Esophagus muscularis mucosa (tissue), 4 donors: Measurements from ENCODE around the gene CBL. TPM values are rescaled to one million over a fixed set of nuclear protein-coding genes. Genes with fewer than 3 reads are reported as not detected.

Source experiments
- DNase-seq: peaks from one replicate; pipeline ENCODE4 v3.0.0-alpha.2; 2017; ENCODE audit errors: extremely low spot score
- H3K27ac ChIP-seq, 4 donors: fragments of 200-600 bp; sonication (generic); replicated peaks in 1 of 4; 1 replicate in 3 of 4; 2 replicates in 1 of 4; pipeline ENCODE4 v1.5.1; 2016 to 2019; ENCODE audit warnings: mild to moderate bottlenecking in 1 of 4
- H3K27me3 ChIP-seq, 4 donors: fragments of 200-600 bp; sonication (generic); one replicate each; pipeline versions ENCODE4 v1.5.1 to v1.6.0; 2016 to 2019
- H3K36me3 ChIP-seq, 4 donors: fragments of 200-600 bp; sonication (generic); one replicate each; pipeline ENCODE4 v1.5.1; 2016 to 2019
- H3K4me1 ChIP-seq, 4 donors: fragments of 200-600 bp; sonication (generic); one replicate each; pipeline ENCODE4 v1.5.1; 2016 to 2019
- H3K4me3 ChIP-seq, 4 donors: fragments of 200-600 bp; sonication (generic); 1 replicate in 2 of 4; 2 replicates in 2 of 4; pipeline ENCODE4 v1.5.1; 2016 to 2019; ENCODE audit warnings: mild to moderate bottlenecking in 4 of 4, moderate library complexity in 1 of 4
- H3K9me3 ChIP-seq, 4 donors: fragments of 200-600 bp; sonication (generic); 1 replicate in 3 of 4; 2 replicates in 1 of 4; pipeline ENCODE4 v1.5.1; 2016 to 2019
- EP300 ChIP-seq: sonication (generic); formaldehyde crosslinking; IDR thresholded peaks from one replicate; pipeline ENCODE4 v1.6.1; 2017; ENCODE audit warnings: antibody characterized with exemption
- POLR2A ChIP-seq: fragments of 450-650 bp; IDR thresholded peaks from one replicate; pipeline ENCODE4 v1.6.1; 2017; ENCODE audit warnings: antibody characterized with exemption, moderate library complexity, mild to moderate bottlenecking, low read depth
- POLR2AphosphoS5 ChIP-seq, 2 donors: sonication (generic); formaldehyde crosslinking; IDR thresholded peaks; one replicate each; pipeline ENCODE4 v1.6.1; 2017; ENCODE audit warnings: antibody characterized with exemption in 2 of 2
- WGBS: methylation state at CpG from one replicate; pipeline ENCODE4 v1.1.5; 2018; 5-methylcytosine and 5-hydroxymethylcytosine counted together
- intact Hi-C: fragments of 100-400 bp; cut with DNase I; formaldehyde crosslinking; loops from one replicate; pipeline ENCODE4 v1.15.1; 2023
- total RNA-seq, 4 donors: library from RNA; depleted of rRNA; stranded (reverse); fragments of >200 nt; gene quantifications; one replicate each; pipeline versions ENCODE4 v1.1.0 to v1.2.1, GENCODE V29; 2016
- TF ChIP-seq, protein P1 (sequence below), 3 experiments: fragments of 200-600 bp in 2 of 3; fragments of 450-650 bp in 1 of 3; sonication (generic) in 2 of 3; IDR thresholded peaks; one replicate each; pipeline ENCODE4 v1.5.1; 2017 to 2019; ENCODE audit warnings: antibody characterized with exemption in 3 of 3, mild to moderate bottlenecking in 2 of 3, moderate library complexity in 1 of 3

The CBL gene
- total RNA-seq, 4 donors from 2014 or later, result 20.7 to 27.7 (median 24.1) TPM

DNA sequence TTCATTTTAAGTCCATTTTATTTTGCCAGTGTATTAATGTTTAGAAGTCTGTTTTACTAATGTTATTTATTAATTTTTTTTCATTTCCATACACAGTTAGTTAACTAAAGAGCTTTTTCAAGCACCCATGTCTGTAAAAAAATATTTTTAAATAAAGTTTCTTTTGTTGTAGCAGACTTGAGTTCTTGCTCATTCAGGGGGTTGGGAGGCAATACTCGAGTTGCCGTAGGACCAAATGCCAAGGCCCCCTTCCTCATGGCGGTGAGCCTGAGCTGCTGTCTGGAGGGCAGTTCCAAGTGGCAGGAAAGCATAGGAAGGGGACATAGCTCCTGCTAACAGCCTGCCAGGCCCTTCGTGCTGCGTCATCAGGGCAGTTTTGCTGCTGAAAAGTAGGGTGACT is 101.8 kb downstream of the CBL start:
- 66% methylated on average over 5 of the region's 5 CpGs for WGBS
- H3K36me3 ChIP-seq, result peaks cover 38 to 79% (median 73%) of the 10 kb centered on the region in 4 donors

GRCh38 chr11:119309411-119309810 is 103.3 kb downstream of the CBL start:
- H3K27me3 ChIP-seq, result no peaks in the 10 kb centered on the region
- intact Hi-C loops, result no loop called here
- H3K36me3 ChIP-seq, result peaks cover 38 to 81% (median 74%) of the 10 kb centered on the region in 4 donors
- no peaks in the 10 kb centered on the region for H3K9me3 ChIP-seq
- DNase-seq, result no peak
- peaks cover 9 to 89% (median 70%) of the 10 kb centered on the region in 4 donors for H3K4me1 ChIP-seq
- H3K27ac ChIP-seq, result peak overlapping the region; percentile 98 to 99 (median 98)
- TF ChIP-seq POLR2AphosphoS5 (IDR thresholded peaks at IDR 0.05), result no peak
- TF ChIP-seq, protein P1, sequence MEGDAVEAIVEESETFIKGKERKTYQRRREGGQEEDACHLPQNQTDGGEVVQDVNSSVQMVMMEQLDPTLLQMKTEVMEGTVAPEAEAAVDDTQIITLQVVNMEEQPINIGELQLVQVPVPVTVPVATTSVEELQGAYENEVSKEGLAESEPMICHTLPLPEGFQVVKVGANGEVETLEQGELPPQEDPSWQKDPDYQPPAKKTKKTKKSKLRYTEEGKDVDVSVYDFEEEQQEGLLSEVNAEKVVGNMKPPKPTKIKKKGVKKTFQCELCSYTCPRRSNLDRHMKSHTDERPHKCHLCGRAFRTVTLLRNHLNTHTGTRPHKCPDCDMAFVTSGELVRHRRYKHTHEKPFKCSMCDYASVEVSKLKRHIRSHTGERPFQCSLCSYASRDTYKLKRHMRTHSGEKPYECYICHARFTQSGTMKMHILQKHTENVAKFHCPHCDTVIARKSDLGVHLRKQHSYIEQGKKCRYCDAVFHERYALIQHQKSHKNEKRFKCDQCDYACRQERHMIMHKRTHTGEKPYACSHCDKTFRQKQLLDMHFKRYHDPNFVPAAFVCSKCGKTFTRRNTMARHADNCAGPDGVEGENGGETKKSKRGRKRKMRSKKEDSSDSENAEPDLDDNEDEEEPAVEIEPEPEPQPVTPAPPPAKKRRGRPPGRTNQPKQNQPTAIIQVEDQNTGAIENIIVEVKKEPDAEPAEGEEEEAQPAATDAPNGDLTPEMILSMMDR (IDR thresholded peaks at IDR 0.05), result no peak
- TF ChIP-seq POLR2A, result no peak
- no peak for TF ChIP-seq EP300
- H3K4me3 ChIP-seq, result no peak overlapping the region
- WGBS, result 85% methylated on average over 6 of the region's 11 CpGs

More for the DNA sequence above, 101.8 kb downstream of the CBL start:
- H3K4me3 ChIP-seq, result no peak overlapping the region
- peaks cover 5 to 78% (median 65%) of the 10 kb centered on the region in 4 donors for H3K4me1 ChIP-seq
- intact Hi-C loops, result no loop called here
- DNase-seq, result no peak
- no peaks in the 10 kb centered on the region for H3K27me3 ChIP-seq
- H3K27ac ChIP-seq, result peak overlapping the region; percentile 98 to 99 (median 98)
- peak in 1 of 2 donors; percentile 13 for TF ChIP-seq POLR2AphosphoS5 (IDR thresholded peaks at IDR 0.05)
- no peak for TF ChIP-seq POLR2A
- H3K9me3 ChIP-seq, result no peaks in the 10 kb centered on the region

DNA sequence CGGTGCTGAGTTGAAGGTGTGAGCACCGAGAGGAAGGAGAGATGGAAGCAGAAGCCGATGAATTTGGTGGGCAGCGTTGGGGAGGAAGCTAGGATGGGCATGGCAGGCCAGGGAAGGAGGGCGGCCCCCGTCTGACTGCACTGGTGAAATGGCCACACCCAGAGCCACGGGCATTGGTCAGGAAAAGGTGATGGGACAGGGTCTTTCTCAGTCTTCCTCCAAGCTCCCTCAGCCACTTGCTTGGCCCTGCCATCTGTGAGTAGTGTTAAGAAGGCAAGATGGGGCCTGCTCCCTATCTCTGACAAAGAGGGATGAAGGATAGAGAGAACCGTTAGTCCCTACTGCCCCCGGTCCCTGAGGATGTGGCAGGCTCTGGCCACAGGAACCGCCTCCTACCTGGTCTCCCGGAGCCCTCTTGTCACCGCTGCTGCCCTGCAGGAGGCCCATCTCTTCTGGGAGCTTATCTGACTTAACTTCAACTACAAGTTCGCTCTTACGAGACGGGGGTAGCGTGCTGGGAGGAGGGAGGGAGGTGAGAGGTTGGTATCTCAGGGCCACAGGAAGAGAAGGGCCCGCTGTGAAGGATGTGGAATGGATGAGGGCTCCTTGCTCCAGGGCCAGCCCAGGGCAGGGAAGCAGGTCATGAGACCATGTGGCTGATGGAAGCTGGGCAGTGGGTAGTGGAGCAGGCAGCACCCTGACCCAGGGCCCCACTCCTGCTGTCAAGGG is 104.0 kb downstream of the CBL start:
- Histone ChIP-seq H3K4me1 (peaks cover 13 to 94% (median 74%) of the 10 kb centered on the region in 4 donors), H3K27me3 (no peaks in the 10 kb centered on the region), H3K36me3 (peaks cover 38 to 84% (median 76%) of the 10 kb centered on the region in 4 donors), H3K4me3 (no peak overlapping the region), H3K27ac (peak overlapping the region; percentile 98 to 99 (median 98)), H3K9me3 (no peaks in the 10 kb centered on the region)
- intact Hi-C loops, result no loop called here
- no peak for DNase-seq
- 73% methylated on average over 17 of the region's 17 CpGs for WGBS
- no peak for TF ChIP-seq EP300
- no peak for TF ChIP-seq POLR2AphosphoS5 (IDR thresholded peaks at IDR 0.05)
- TF ChIP-seq, protein P1 (IDR thresholded peaks at IDR 0.05), result no peak
- no peak for TF ChIP-seq POLR2A

- TF ChIP-seq, protein P1 (IDR thresholded peaks at IDR 0.05), result no peak
- TF ChIP-seq POLR2AphosphoS5 (IDR thresholded peaks at IDR 0.05), result no peak
- TF ChIP-seq EP300, result no peak
- no peak for TF ChIP-seq POLR2A
- WGBS, result 70% methylated on average over 14 of the region's 20 CpGs
- Histone ChIP-seq H3K9me3 (no peaks in the 10 kb centered on the region), H3K27me3 (no peaks in the 10 kb centered on the region), H3K27ac (peak overlapping the region; percentile 98 to 99 (median 98)), H3K36me3 (peaks cover 38 to 81% (median 75%) of the 10 kb centered on the region in 4 donors), H3K4me1 (peaks cover 17 to 95% (median 74%) of the 10 kb centered on the region in 4 donors), H3K4me3 (no peak overlapping the region)
- DNase-seq, result no peak
- intact Hi-C loops, result no loop called here
Observed at GRCh38 chr11:119310682-119311052, 104.5 kb downstream of the CBL start.

DNA sequence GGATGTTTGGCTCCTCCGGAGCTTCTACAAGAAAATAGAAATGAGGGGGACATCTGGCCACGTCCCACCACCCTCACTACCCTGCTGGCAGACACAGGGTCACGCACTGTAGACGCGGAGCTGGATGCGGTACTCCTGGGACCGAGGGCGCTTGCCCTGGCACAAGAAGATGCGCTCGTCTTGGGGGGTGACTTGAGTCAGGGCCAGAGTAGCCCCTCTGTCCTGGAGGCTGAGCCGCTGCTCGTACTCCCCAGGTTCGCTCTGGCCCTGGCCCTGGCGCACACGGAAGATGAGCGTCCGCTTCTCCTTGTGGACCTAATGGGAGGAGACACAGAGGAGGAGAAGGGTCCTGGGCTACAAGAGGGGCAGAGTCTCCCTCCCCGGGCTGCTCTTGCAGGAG is 108.6 kb downstream of the CBL start:
- TF ChIP-seq EP300, result no peak
- TF ChIP-seq POLR2A, result no peak
- TF ChIP-seq, protein P1 (IDR thresholded peaks at IDR 0.05), result no peak
- no peak for TF ChIP-seq POLR2AphosphoS5 (IDR thresholded peaks at IDR 0.05)
- Histone ChIP-seq H3K9me3 (no peaks in the 10 kb centered on the region), H3K36me3 (peaks cover 26 to 55% (median 52%) of the 10 kb centered on the region in 4 donors), H3K27ac (peak overlapping the region; percentile 98 to 99 (median 98)), H3K4me3 (peak overlapping the region; percentile 79 to 88 (median 82)), H3K4me1 (peaks cover 41 to 98% (median 71%) of the 10 kb centered on the region in 4 donors), H3K27me3 (no peaks in the 10 kb centered on the region)
- no peak for DNase-seq
- intact Hi-C loops, result no loop called here
- WGBS, result 14% methylated on average over 1 of the region's 18 CpGs
